AG09309 (cell line): ENCODE results near the gene TSPAN18.

Source experiments
- DNase-seq: peaks from one replicate; pipeline ENCODE4 v3.0.0-alpha.2; 2010; ENCODE audit warnings: low read depth
- H3K4me3 ChIP-seq: 2 replicates; pipeline ENCODE4 v1.5.1; 2011; ENCODE audit warnings: mild to moderate bottlenecking, low read depth, low read length, moderate library complexity; ENCODE audit not compliant: control insufficient read depth
- CTCF ChIP-seq: IDR thresholded peaks from 2 replicates; pipeline ENCODE4 v1.5.1; 2011; ENCODE audit warnings: mild to moderate bottlenecking, low read depth, low read length, inconsistent platforms; ENCODE audit not compliant: insufficient read depth, control insufficient read depth; ENCODE audit errors: missing control alignments

Gene TSPAN18

GRCh38 chr11:44754876-44755555, 28.3 kb downstream of the TSPAN18 start:
- TF ChIP-seq CTCF = no peak
- DNase-seq = no peak
- H3K4me3 ChIP-seq = no peak overlapping the region

- no peak for DNase-seq
- H3K4me3 ChIP-seq = no peak overlapping the region
- TF ChIP-seq CTCF = no peak
Measured at GRCh38 chr11:44755556-44756523, 29.1 kb downstream of the TSPAN18 start.

GRCh38 chr11:44758983-44759382, 32.2 kb downstream of the TSPAN18 start:
- DNase-seq = no peak
- H3K4me3 ChIP-seq = no peak overlapping the region
- no peak for TF ChIP-seq CTCF

GRCh38 chr11:44759743-44760476, 33.1 kb downstream of the TSPAN18 start:
- no peak for DNase-seq
- no peak for TF ChIP-seq CTCF
- H3K4me3 ChIP-seq = no peak overlapping the region

- no peak for DNase-seq
- H3K4me3 ChIP-seq = no peak overlapping the region
- no peak for TF ChIP-seq CTCF
Measured at GRCh38 chr11:44760477-44760872, 33.7 kb downstream of the TSPAN18 start.

GRCh38 chr11:44760917-44761550, 34.3 kb downstream of the TSPAN18 start:
- no peak for TF ChIP-seq CTCF
- no peak overlapping the region for H3K4me3 ChIP-seq
- no peak for DNase-seq
